HCT116 (cell line): ENCODE data around the gene SLC6A19. TPM values are rescaled to one million over a fixed set of nuclear protein-coding genes. Genes with fewer than 3 reads are reported as not detected.

Source experiments
- ATAC-seq: fragments of 200-7000 bp; cut with Tn5 transposase; 2 replicates; pipeline ENCODE4 v1.9.1; 2020; ENCODE audit warnings: mild to moderate bottlenecking, moderate library complexity
- BruUV-seq: library from RNA; stranded (reverse); fragments of 400-500 nt; replicated peaks from 2 replicates; lab custom pipeline; 2021; lab: Mats Ljungman, UMichigan
- CTCF ChIA-PET: fragments of 300-600 bp; sonication (Branson Sonifier 250); formaldehyde crosslinking; loops from one replicate; lab custom pipeline; 2021; ENCODE audit warnings: antibody characterized with exemption; lab: Charles Lee
- POLR2A ChIA-PET: fragments of 300-600, 350-600 bp; sonication (Branson Sonifier 250); formaldehyde crosslinking; loops from one replicate; lab custom pipeline; 2021; ENCODE audit warnings: antibody characterized with exemption; lab: Charles Lee
- RAD21 ChIA-PET, 2 experiments: fragments of 300-600 bp; sonication (Branson Sonifier 250); formaldehyde crosslinking; loops; one replicate each; lab custom pipeline; 2023; ENCODE audit warnings: low total read pairs in 2 of 2; ENCODE audit not compliant: uncharacterized antibody in 2 of 2, unreplicated experiment in 2 of 2, low non-redundant PET in 1 of 2; lab: Charles Lee
- DNase-seq: peaks from one replicate; pipeline ENCODE4 v3.0.0-alpha.2; 2010; ENCODE audit warnings: low read depth, low spot score
- H2AFZ ChIP-seq: fragments of 200-600 bp; shearing (Covaris generic), sonication (generic); 2 replicates; pipeline ENCODE4 v1.6.1; 2017; ENCODE audit warnings: low read depth, mixed run types, mixed read lengths, antibody characterized with exemption, low read length; ENCODE audit not compliant: poor library complexity, severe bottlenecking
- H3K27ac ChIP-seq: 2 replicates; pipeline ENCODE4 v1.5.1; 2012; ENCODE audit warnings: low read depth, low read length
- H3K27me3 ChIP-seq: fragments of 200-600 bp; sonication (generic); 2 replicates; pipeline ENCODE4 v1.6.1; 2016; ENCODE audit warnings: mixed run types, low read length, mixed read lengths; ENCODE audit not compliant: insufficient read depth
- H3K36me3 ChIP-seq, 2 experiments: fragments of 200-500 bp in 1 of 2; fragments of 200-600 bp in 1 of 2; sonication (Bioruptor generic) in 1 of 2; sonication (generic) in 1 of 2; 2 replicates each; pipeline versions ENCODE4 v1.5.1 to v1.6.1; 2014 to 2016; ENCODE audit warnings: low read length in 2 of 2, inconsistent platforms in 1 of 2, mixed read lengths in 1 of 2, mixed run types in 1 of 2; ENCODE audit not compliant: insufficient read depth in 2 of 2, control insufficient read depth in 1 of 2
- H3K4me1 ChIP-seq, 2 experiments: fragments of 200-600 bp in 1 of 2; sonication (generic) in 1 of 2; 2 replicates each; pipeline versions ENCODE4 v1.5.1 to v1.6.1; 2012 to 2017; ENCODE audit warnings: low read length in 2 of 2, inconsistent platforms in 1 of 2, mild to moderate bottlenecking in 1 of 2, mixed read lengths in 1 of 2, mixed run types in 1 of 2, moderate library complexity in 1 of 2; ENCODE audit not compliant: insufficient read depth in 2 of 2, control insufficient read depth in 1 of 2
- H3K4me2 ChIP-seq: fragments of 200-600 bp; sonication (generic); 2 replicates; pipeline ENCODE4 v1.6.1; 2017; ENCODE audit warnings: mixed run types, low read length, mixed read lengths
- H3K4me3 ChIP-seq, 2 experiments: fragments of 200-600 bp in 1 of 2; sonication (generic) in 1 of 2; replicated peaks in 1 of 2; 2 replicates each; pipeline ENCODE4 v1.5.1; 2011 to 2016; ENCODE audit warnings: low read length in 2 of 2, control low read depth in 1 of 2, low read depth in 1 of 2, mild to moderate bottlenecking in 1 of 2, mixed read lengths in 1 of 2, mixed run types in 1 of 2
- H3K79me2 ChIP-seq: fragments of 200-600 bp; sonication (generic); 2 replicates; pipeline ENCODE4 v1.6.1; 2017; ENCODE audit warnings: mild to moderate bottlenecking, mixed run types, low read length, moderate library complexity, mixed read lengths; ENCODE audit not compliant: insufficient read depth
- H3K9ac ChIP-seq: fragments of 200-600 bp; sonication (generic); 2 replicates; pipeline ENCODE4 v1.6.1; 2016; ENCODE audit warnings: low read length, mixed read lengths
- H3K9me2 ChIP-seq: fragments of 200-600 bp; sonication (generic), shearing (Covaris generic); 2 replicates; pipeline ENCODE4 v1.6.1; 2017; ENCODE audit warnings: mixed run types, mild to moderate bottlenecking, moderate library complexity; ENCODE audit not compliant: insufficient read depth
- H3K9me3 ChIP-seq, 2 experiments: fragments of 200-500 bp in 1 of 2; fragments of 200-600 bp in 1 of 2; sonication (Bioruptor generic) in 1 of 2; sonication (generic) in 1 of 2; 2 replicates each; pipeline ENCODE4 v1.6.1; 2014 to 2017; ENCODE audit warnings: low read length in 2 of 2, mixed read lengths in 2 of 2, inconsistent platforms in 1 of 2, low read depth in 1 of 2, mild to moderate bottlenecking in 1 of 2, mixed run types in 1 of 2, moderate library complexity in 1 of 2; ENCODE audit not compliant: control insufficient read depth in 1 of 2, insufficient read depth in 1 of 2
- H4K20me1 ChIP-seq: fragments of 200-600 bp; sonication (generic), shearing (Covaris generic); 2 replicates; pipeline ENCODE4 v1.6.1; 2017; ENCODE audit warnings: mixed run types, mild to moderate bottlenecking, moderate library complexity; ENCODE audit not compliant: insufficient read depth
- ATF3 ChIP-seq: IDR thresholded peaks from 2 replicates; pipeline ENCODE4 v1.6.1; 2012
- CEBPB ChIP-seq: IDR thresholded peaks from 2 replicates; pipeline ENCODE4 v1.6.1; 2012; ENCODE audit warnings: low read depth
- EGR1 ChIP-seq: IDR thresholded peaks from 2 replicates; pipeline ENCODE4 v1.6.1; 2012; ENCODE audit warnings: low read depth
- EZH2phosphoT487 ChIP-seq: fragments of 200-600 bp; IDR thresholded peaks from 2 replicates; pipeline ENCODE4 v1.6.1; 2018; ENCODE audit warnings: antibody characterized with exemption, borderline replicate concordance
- JUND ChIP-seq: IDR thresholded peaks from 2 replicates; pipeline ENCODE4 v1.6.1; 2012
- MAX ChIP-seq: IDR thresholded peaks from 2 replicates; pipeline ENCODE4 v1.6.1; 2012
- POLR2AphosphoS5 ChIP-seq: IDR thresholded peaks from 2 replicates; pipeline ENCODE4 v1.6.1; 2011; ENCODE audit warnings: mild to moderate bottlenecking, low read depth, low read length, moderate library complexity
- RAD21 ChIP-seq: IDR thresholded peaks from 2 replicates; pipeline ENCODE4 v1.6.1; 2012; ENCODE audit warnings: low read depth, mild to moderate bottlenecking
- REST ChIP-seq: IDR thresholded peaks from 2 replicates; pipeline ENCODE4 v1.6.1; 2012; ENCODE audit warnings: low read depth
- SIN3A ChIP-seq: IDR thresholded peaks from 2 replicates; pipeline ENCODE4 v1.6.1; 2012; ENCODE audit warnings: low read depth
- SP1 ChIP-seq: IDR thresholded peaks from 2 replicates; pipeline ENCODE4 v1.6.1; 2012; ENCODE audit warnings: low read depth
- SRF ChIP-seq: IDR thresholded peaks from 2 replicates; pipeline ENCODE4 v1.6.1; 2012; ENCODE audit warnings: low read depth
- TCF7L2 ChIP-seq: IDR thresholded peaks from 2 replicates; pipeline ENCODE4 v1.7.0; 2011; ENCODE audit warnings: borderline replicate concordance, inconsistent platforms; ENCODE audit not compliant: insufficient read depth, insufficient read length; ENCODE audit errors: extremely low read depth
- YY1 ChIP-seq: IDR thresholded peaks from 2 replicates; pipeline ENCODE4 v1.6.1; 2011; ENCODE audit warnings: low read length, low read depth, moderate library complexity, mild to moderate bottlenecking; ENCODE audit not compliant: insufficient replicate concordance; ENCODE audit errors: extremely low read depth
- ZBTB33 ChIP-seq: IDR thresholded peaks from 2 replicates; pipeline ENCODE4 v1.6.1; 2011; ENCODE audit warnings: mild to moderate bottlenecking, low read length, moderate library complexity; ENCODE audit not compliant: insufficient replicate concordance; ENCODE audit errors: extremely low read depth
- ZFX ChIP-seq: fragments of 450-650 bp; IDR thresholded peaks from 2 replicates; pipeline ENCODE4 v1.6.1; 2017
- ZNF274 ChIP-seq: fragments of 200-500 bp; sonication (Bioruptor generic); IDR thresholded peaks from 2 replicates; pipeline ENCODE4 v1.6.1; 2014; ENCODE audit warnings: mild to moderate bottlenecking, low read depth, low read length, inconsistent platforms
- intact Hi-C: fragments of 100-400 bp; cut with micrococcal nuclease; formaldehyde crosslinking; loops from 2 replicates; pipeline ENCODE4 v1.10.0; 2022
- total RNA-seq: library from RNA; stranded (reverse); gene quantifications from one replicate; pipeline ENCODE4 v1.2.1, GENCODE V29; 2021; ENCODE audit not compliant: unreplicated experiment

Gene SLC6A19
- total RNA-seq, 1 experiment from 2014 or later, result not detected

- ATAC-seq (no peak), DNase-seq (no peak)
- Histone ChIP-seq H3K36me3 (no peaks in the 10 kb centered on the region), H4K20me1 (no peaks in the 10 kb centered on the region), H2AFZ (no peak overlapping the region), H3K9me3 (no peaks in the 10 kb centered on the region), H3K27me3 (peaks cover 4% of the 10 kb centered on the region; the same call in 1 of the 2 replicates), H3K4me1 (no peaks in the 10 kb centered on the region), H3K27ac (no peak overlapping the region), H3K4me2 (no peak overlapping the region), H3K9ac (no peak overlapping the region), H3K9me2 (no peaks in the 10 kb centered on the region), H3K79me2 (no peaks in the 10 kb centered on the region), H3K4me3 (no peak overlapping the region)
- ChIA-PET CTCF (no interaction called here), POLR2A (no interaction called here), RAD21 (no interaction called here)
- BruUV-seq, result no TSS peak
- intact Hi-C loops, result no loop called here
- TF ChIP-seq JUND (no peak), EZH2phosphoT487 (no peak), TCF7L2 (no peak), POLR2AphosphoS5 (no peak), RAD21 (no peak), ZBTB33 (no peak), SP1 (no peak), ZFX (no peak), REST (no peak), SRF (no peak), MAX (no peak), ZNF274 (no peak), ATF3 (no peak), CEBPB (no peak), SIN3A (no peak), YY1 (no peak), EGR1 (no peak)
These were observed 7.8 kb upstream of the SLC6A19 start for GRCh38 chr5:1193591-1193985.
